H1 (cell line): ENCODE data around the gene SLC35A2. TPM values are rescaled to one million over a fixed set of nuclear protein-coding genes. Genes with fewer than 3 reads are reported as not detected.
"Not testable (repeated sequence)": the region's sequence is repeated elsewhere in the genome, so short reads cannot be mapped to it uniquely, and the experiment has no call there.

Experiments used
- CTCF ChIA-PET: fragments of 300-600 bp; sonication (Branson Sonifier 250); formaldehyde crosslinking; loops from one replicate; lab custom pipeline; 2021; ENCODE audit not compliant: partially characterized antibody; lab: Charles Lee
- POLR2A ChIA-PET: fragments of 300-600 bp; sonication (Branson Sonifier 250); formaldehyde crosslinking; loops from one replicate; lab custom pipeline; 2021; ENCODE audit warnings: inconsistent platforms; ENCODE audit not compliant: partially characterized antibody; lab: Charles Lee
- DNase-seq, 2 experiments: peaks; one replicate each; pipeline versions ENCODE4 v3.0.0 to v3.0.0-alpha.2; 2010 to 2022; ENCODE audit warnings: low spot score in 2 of 2, low read depth in 1 of 2, mixed read lengths in 1 of 2
- FAIRE-seq: peaks from 2 replicates; lab custom pipeline; 2011; peaks lifted over from hg19 to GRCh38; lab: Jason Lieb, UNC
- H2AFZ ChIP-seq: 2 replicates; pipeline ENCODE4 v1.8.1; 2012; ENCODE audit warnings: low read length, inconsistent platforms
- H2AK5ac ChIP-seq: 2 replicates; pipeline ENCODE4 v1.6.1; 2013; ENCODE audit warnings: low read depth, low read length
- H2BK120ac ChIP-seq: replicated peaks from 2 replicates; pipeline ENCODE3; 2013; ENCODE audit warnings: low read depth, low read length, inconsistent platforms
- H2BK12ac ChIP-seq: 2 replicates; pipeline ENCODE4 v1.6.1; 2013; ENCODE audit warnings: low read depth, low read length
- H2BK15ac ChIP-seq: 2 replicates; pipeline ENCODE4 v1.6.1; 2013; ENCODE audit warnings: low read length
- H2BK20ac ChIP-seq: 2 replicates; pipeline ENCODE4 v1.6.1; 2013; ENCODE audit warnings: low read length
- H2BK5ac ChIP-seq: 2 replicates; pipeline ENCODE4 v1.6.1; 2013; ENCODE audit warnings: low read depth, low read length
- H3K14ac ChIP-seq: 2 replicates; pipeline ENCODE4 v1.6.1; 2013; ENCODE audit warnings: inconsistent platforms; ENCODE audit not compliant: insufficient read length
- H3K18ac ChIP-seq: 2 replicates; pipeline ENCODE4 v1.6.1; 2013; ENCODE audit warnings: low read length; ENCODE audit errors: extremely low read depth
- H3K23ac ChIP-seq: 2 replicates; pipeline ENCODE4 v1.6.1; 2013; ENCODE audit warnings: inconsistent platforms; ENCODE audit not compliant: insufficient read length
- H3K23me2 ChIP-seq: 2 replicates; pipeline ENCODE4 v1.6.1; 2013; ENCODE audit warnings: low read depth, low read length
- H3K27ac ChIP-seq: 2 replicates; pipeline ENCODE4 v1.6.1; 2011; ENCODE audit warnings: low read depth, low read length, inconsistent platforms
- H3K27me3 ChIP-seq, 4 experiments: replicated peaks in 1 of 4; 1 replicate in 1 of 4; 2 replicates in 3 of 4; pipeline versions ENCODE4 v1.6.1 to v1.8.1; 2011 to 2013; ENCODE audit warnings: low read length in 3 of 4, mild to moderate bottlenecking in 3 of 4, inconsistent platforms in 2 of 4, mixed read lengths in 2 of 4, moderate library complexity in 1 of 4; ENCODE audit not compliant: control insufficient read depth in 3 of 4, insufficient read depth in 3 of 4; ENCODE audit errors: extremely low read depth in 1 of 4
- H3K36me3 ChIP-seq, 4 experiments: 2 replicates each; pipeline versions ENCODE4 v1.6.1 to v1.8.1; 2011 to 2013; ENCODE audit warnings: mild to moderate bottlenecking in 4 of 4, low read length in 3 of 4, moderate library complexity in 2 of 4, control low read depth in 1 of 4, inconsistent platforms in 1 of 4; ENCODE audit not compliant: insufficient read depth in 4 of 4, control insufficient read depth in 2 of 4
- H3K4ac ChIP-seq: replicated peaks from 2 replicates; pipeline ENCODE3; 2013; ENCODE audit warnings: low read length, low read depth, mixed read lengths, inconsistent platforms; ENCODE audit not compliant: insufficient read length
- H3K4me1 ChIP-seq, 4 experiments: replicated peaks in 1 of 4; 1 replicate in 1 of 4; 2 replicates in 3 of 4; pipeline versions ENCODE4 v1.6.1 to v1.8.1; 2011 to 2013; ENCODE audit warnings: low read length in 3 of 4, inconsistent platforms in 2 of 4, mixed read lengths in 1 of 4; ENCODE audit not compliant: insufficient read depth in 4 of 4, control insufficient read depth in 3 of 4
- H3K4me2 ChIP-seq, 2 experiments: 2 replicates each; pipeline versions ENCODE4 v1.6.1 to v1.8.1; 2011 to 2013; ENCODE audit warnings: low read depth in 2 of 2, low read length in 2 of 2, control low read depth in 1 of 2, inconsistent platforms in 1 of 2, mild to moderate bottlenecking in 1 of 2; ENCODE audit not compliant: insufficient read depth in 1 of 2
- H3K4me3 ChIP-seq, 4 experiments: fragments of 200-600, 300-600 bp in 1 of 4; sonication (generic), shearing (Covaris generic), sonication (Bioruptor Twin) in 1 of 4; 2 replicates each; pipeline versions ENCODE4 v1.5.1 to v1.8.1; 2011 to 2016; ENCODE audit warnings: low read length in 4 of 4, low read depth in 3 of 4, control low read depth in 2 of 4, inconsistent platforms in 2 of 4, mild to moderate bottlenecking in 2 of 4, mixed read lengths in 1 of 4, moderate library complexity in 1 of 4; ENCODE audit not compliant: insufficient read depth in 2 of 4; ENCODE audit errors: extremely low read depth in 1 of 4
- H3K56ac ChIP-seq: replicated peaks from 2 replicates; pipeline ENCODE3; 2013; ENCODE audit warnings: low read depth, mild to moderate bottlenecking, mixed read lengths, low read length, inconsistent platforms; ENCODE audit not compliant: insufficient read length
- H3K79me1 ChIP-seq: 2 replicates; pipeline ENCODE4 v1.6.1; 2013; ENCODE audit warnings: low read depth, low read length, control low read depth
- H3K79me2 ChIP-seq, 2 experiments: 2 replicates each; pipeline versions ENCODE4 v1.6.1 to v1.8.1; 2012 to 2013; ENCODE audit warnings: low read length in 2 of 2, mild to moderate bottlenecking in 2 of 2, inconsistent platforms in 1 of 2; ENCODE audit not compliant: insufficient read depth in 2 of 2, control insufficient read depth in 1 of 2
- H3K9ac ChIP-seq, 4 experiments: replicated peaks in 1 of 4; 1 replicate in 1 of 4; 2 replicates in 3 of 4; pipeline versions ENCODE4 v1.6.1 to v1.8.1; 2011 to 2013; ENCODE audit warnings: low read depth in 3 of 4, low read length in 3 of 4, control low read depth in 2 of 4, mild to moderate bottlenecking in 2 of 4, moderate library complexity in 2 of 4, inconsistent platforms in 1 of 4; ENCODE audit errors: extremely low read depth in 1 of 4
- H3K9me3 ChIP-seq, 2 experiments: 2 replicates each; pipeline versions ENCODE4 v1.6.1 to v1.8.1; 2012 to 2013; ENCODE audit warnings: mild to moderate bottlenecking in 2 of 2, moderate library complexity in 2 of 2, control low read depth in 1 of 2, inconsistent platforms in 1 of 2, low read depth in 1 of 2, low read length in 1 of 2, mixed read lengths in 1 of 2; ENCODE audit not compliant: insufficient read depth in 2 of 2
- H4K20me1 ChIP-seq, 2 experiments: replicated peaks in 1 of 2; 2 replicates each; pipeline versions ENCODE3 to v1.8.1; 2011 to 2013; ENCODE audit warnings: inconsistent platforms in 2 of 2, low read length in 2 of 2, mild to moderate bottlenecking in 1 of 2; ENCODE audit not compliant: insufficient read depth in 2 of 2, control insufficient read depth in 1 of 2
- H4K5ac ChIP-seq: 2 replicates; pipeline ENCODE4 v1.6.1; 2013; ENCODE audit warnings: low read length, low read depth, mixed read lengths, inconsistent platforms; ENCODE audit not compliant: insufficient read length
- H4K8ac ChIP-seq: 2 replicates; pipeline ENCODE4 v1.8.0; 2013; ENCODE audit warnings: mild to moderate bottlenecking, moderate library complexity, low read length, inconsistent platforms; ENCODE audit not compliant: insufficient read depth; ENCODE audit errors: extremely low read depth
- H4K91ac ChIP-seq: replicated peaks from 2 replicates; pipeline ENCODE3; 2013; ENCODE audit warnings: low read length, mixed read lengths, inconsistent platforms; ENCODE audit not compliant: insufficient read length
- WGBS, 2 experiments: shearing (Covaris generic) in 1 of 2; methylation state at CpG; one replicate each; pipeline versions ENCODE4 v1.1.6 to v1.1.7; 2013 to 2015; ENCODE audit warnings: low lambda C conversion rate in 2 of 2, mixed read lengths in 2 of 2, inconsistent platforms in 1 of 2, low coverage in 1 of 2, missing lambda C conversion rate in 1 of 2; ENCODE audit not compliant: insufficient replicate concordance in 2 of 2, insufficient coverage in 1 of 2, insufficient read length in 1 of 2; ENCODE audit errors: extremely low coverage in 1 of 2, missing lambda C conversion rate in 1 of 2; 5-methylcytosine and 5-hydroxymethylcytosine counted together
- polyA plus RNA-seq, 7 experiments: library from polyadenylated mRNA; depleted of rRNA in 3 of 7; stranded (reverse) in 5 of 7; unstranded in 2 of 7; fragments of >200 nt in 5 of 7; fragments of 200-250 nt in 2 of 7; gene quantifications; 1 replicate in 5 of 7; 2 replicates in 1 of 7; 4 replicates in 1 of 7; pipeline versions ENCODE4 v1.2.1 to v1.2.3, GENCODE V29; 2011 to 2013; ENCODE audit warnings: missing spikeins in 2 of 7, mixed read lengths in 2 of 7
- total RNA-seq: library from RNA; stranded (reverse); fragmentation: NEBNext Ultra II Directional; extraction: Animal tissue kit (Norgen Biotek cat#: 25700); gene quantifications from 2 replicates; pipeline ENCODE4 v1.2.1, GENCODE V29; 2021

SLC35A2 gene
- total and polyA plus RNA-seq, 2 of the 8 experiments (the other 6 are each of a cell fraction or from before 2014, with no cell fraction given) = 21.4 to 48.3 TPM

DNA sequence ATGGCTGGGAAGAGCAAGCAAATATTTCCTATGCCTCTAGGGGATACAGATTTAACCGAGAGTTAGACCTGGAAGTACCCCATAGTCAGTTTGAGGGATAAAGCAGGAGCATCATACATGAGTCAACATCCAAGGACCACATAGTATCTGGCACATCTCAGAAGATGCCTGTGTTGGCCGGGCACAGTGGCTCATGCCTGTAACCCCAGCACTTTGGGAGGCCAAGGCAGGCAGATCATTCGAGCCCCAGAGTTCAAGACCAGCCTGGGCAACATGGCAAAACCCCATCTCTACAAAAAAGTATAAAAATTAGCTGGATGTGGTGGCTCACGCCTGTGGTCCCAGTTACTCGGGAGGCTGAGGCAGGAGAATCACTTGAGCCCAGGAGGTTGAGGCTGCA lies 24.9 kb downstream of the SLC35A2 start:
- not testable (repeated sequence) for H4K8ac ChIP-seq, H2AFZ ChIP-seq, H3K18ac ChIP-seq, H3K4me1 ChIP-seq, H3K4me2 ChIP-seq, H3K4ac ChIP-seq, H2AK5ac ChIP-seq, H4K20me1 ChIP-seq, H3K9ac ChIP-seq, H3K27ac ChIP-seq, H3K14ac ChIP-seq, H2BK15ac ChIP-seq, H3K56ac ChIP-seq, H2BK20ac ChIP-seq, DNase-seq, H3K36me3 ChIP-seq, H3K23me2 ChIP-seq, H2BK12ac ChIP-seq, H2BK120ac ChIP-seq, H3K27me3 ChIP-seq, H2BK5ac ChIP-seq, H3K9me3 ChIP-seq, H3K23ac ChIP-seq, H4K5ac ChIP-seq, H3K4me3 ChIP-seq, H4K91ac ChIP-seq, H3K79me1 ChIP-seq, H3K79me2 ChIP-seq, FAIRE-seq
- CTCF ChIA-PET = interaction anchor here (1.2 kb wide), 1 partner anchor 18 kb away, joined by 3 read pairs; no protein-coding TSS in a partner anchor
- 78% methylated on average over 2 of the region's 5 CpGs; no CpG with 5 or more reads in 1 of the 2 experiments for WGBS, 2 experiments
- POLR2A ChIA-PET = interaction anchor here (0.6 to 1.3 kb wide), 2 partner anchors 24 to 115 kb away, joined by 3 read pairs; partner anchors contain the start of gene GRIPAP1
